OCI-LY3 (cell line): ENCODE measurements around the gene OR1F1.

Experiments used
- EZH2phosphoT487 ChIP-seq: fragments of 200-600 bp; shearing (Covaris generic); IDR thresholded peaks from 2 replicates; pipeline ENCODE4 v1.6.1; 2018; ENCODE audit warnings: antibody characterized with exemption, mixed run types, low read depth
- TF ChIP-seq, protein P1 (sequence below): fragments of 200-600, 300-600 bp; sonication (generic); IDR thresholded peaks from 2 replicates; pipeline ENCODE4 v1.5.1; 2014; ENCODE audit warnings: antibody characterized with exemption, low read length, low read depth

DNA sequence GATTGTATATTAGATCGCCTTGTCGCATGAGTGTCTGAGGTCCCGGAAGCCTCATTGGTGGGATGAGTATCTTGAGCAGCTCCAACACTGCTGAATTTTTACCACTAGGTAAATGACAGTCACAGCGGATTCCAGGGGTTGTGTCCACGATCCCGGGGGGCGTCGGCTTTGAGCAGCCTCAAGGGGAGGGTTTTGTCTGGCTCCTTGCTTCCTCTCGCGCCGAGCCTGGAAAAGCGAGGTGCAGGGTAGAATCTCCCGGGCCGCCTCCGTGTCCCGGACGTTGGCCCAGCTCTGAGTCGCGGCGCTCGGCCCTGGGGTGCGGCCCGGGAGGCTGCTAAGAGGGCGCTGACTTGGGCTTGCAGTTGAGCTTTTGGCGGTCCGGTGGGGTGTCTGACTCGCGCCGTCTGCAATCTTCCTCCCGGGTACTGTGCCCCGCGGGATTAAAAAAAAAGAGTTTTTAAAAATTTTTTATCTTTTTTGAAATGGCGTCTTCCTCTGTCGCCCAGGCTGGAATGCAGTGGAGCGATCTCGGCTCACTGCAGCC lies 4.5 kb downstream of the OR1F1 start:
- TF ChIP-seq, protein P1, sequence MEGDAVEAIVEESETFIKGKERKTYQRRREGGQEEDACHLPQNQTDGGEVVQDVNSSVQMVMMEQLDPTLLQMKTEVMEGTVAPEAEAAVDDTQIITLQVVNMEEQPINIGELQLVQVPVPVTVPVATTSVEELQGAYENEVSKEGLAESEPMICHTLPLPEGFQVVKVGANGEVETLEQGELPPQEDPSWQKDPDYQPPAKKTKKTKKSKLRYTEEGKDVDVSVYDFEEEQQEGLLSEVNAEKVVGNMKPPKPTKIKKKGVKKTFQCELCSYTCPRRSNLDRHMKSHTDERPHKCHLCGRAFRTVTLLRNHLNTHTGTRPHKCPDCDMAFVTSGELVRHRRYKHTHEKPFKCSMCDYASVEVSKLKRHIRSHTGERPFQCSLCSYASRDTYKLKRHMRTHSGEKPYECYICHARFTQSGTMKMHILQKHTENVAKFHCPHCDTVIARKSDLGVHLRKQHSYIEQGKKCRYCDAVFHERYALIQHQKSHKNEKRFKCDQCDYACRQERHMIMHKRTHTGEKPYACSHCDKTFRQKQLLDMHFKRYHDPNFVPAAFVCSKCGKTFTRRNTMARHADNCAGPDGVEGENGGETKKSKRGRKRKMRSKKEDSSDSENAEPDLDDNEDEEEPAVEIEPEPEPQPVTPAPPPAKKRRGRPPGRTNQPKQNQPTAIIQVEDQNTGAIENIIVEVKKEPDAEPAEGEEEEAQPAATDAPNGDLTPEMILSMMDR = no peak
- TF ChIP-seq EZH2phosphoT487 = no peak
